Thyroid gland (tissue), 4 donors: ENCODE measurements around the gene MGAT5B.

Source experiments
- CTCF ChIP-seq, 6 experiments: fragments of 200-600 bp in 3 of 6; fragments of 450-650 bp in 3 of 6; sonication (generic) in 3 of 6; IDR thresholded peaks; one replicate each; pipeline ENCODE4 v1.5.1; 2016 to 2019; ENCODE audit warnings: antibody characterized with exemption in 6 of 6, mild to moderate bottlenecking in 2 of 6, inconsistent platforms in 1 of 6, moderate library complexity in 1 of 6
- POLR2A ChIP-seq, 2 donors: fragments of 450-650 bp; IDR thresholded peaks; one replicate each; pipeline ENCODE4 v1.6.1; 2017; ENCODE audit warnings: antibody characterized with exemption in 2 of 2, mild to moderate bottlenecking in 2 of 2, moderate library complexity in 1 of 2

DNA sequence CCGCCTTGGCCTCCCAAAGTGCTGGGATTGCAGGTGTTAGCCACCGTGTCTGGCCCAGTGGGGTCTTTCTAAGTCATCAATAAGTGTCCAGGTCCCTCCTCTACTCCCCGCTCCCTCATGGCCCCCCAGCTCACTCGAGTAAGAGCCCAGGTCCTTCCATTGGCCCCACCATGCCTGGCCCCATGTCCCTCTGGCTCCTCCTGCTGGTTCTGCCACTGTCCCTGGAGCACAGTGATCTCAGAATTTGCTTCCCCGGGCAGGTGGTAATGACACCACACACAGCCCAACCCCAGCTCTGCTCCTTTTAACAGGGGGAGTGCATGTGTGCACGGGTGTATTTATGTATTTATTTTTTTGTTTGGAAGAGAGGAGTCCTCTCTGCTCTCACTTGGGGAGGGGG, 19.6 kb downstream of the MGAT5B start:
- TF ChIP-seq CTCF (IDR thresholded peaks at IDR 0.05) (no peak), POLR2A (IDR thresholded peaks at IDR 0.05) (no peak)
